NOMO-1 treated with DMSO at 0.1 percent for 48 hours (cell line): ENCODE results near the gene ITGAD.

Experiments
- DNase-seq: peaks from one replicate; lab custom pipeline; 2025; ENCODE audit not compliant: unreplicated experiment; lab: John Stamatoyannopoulos, UW

ITGAD gene

DNA sequence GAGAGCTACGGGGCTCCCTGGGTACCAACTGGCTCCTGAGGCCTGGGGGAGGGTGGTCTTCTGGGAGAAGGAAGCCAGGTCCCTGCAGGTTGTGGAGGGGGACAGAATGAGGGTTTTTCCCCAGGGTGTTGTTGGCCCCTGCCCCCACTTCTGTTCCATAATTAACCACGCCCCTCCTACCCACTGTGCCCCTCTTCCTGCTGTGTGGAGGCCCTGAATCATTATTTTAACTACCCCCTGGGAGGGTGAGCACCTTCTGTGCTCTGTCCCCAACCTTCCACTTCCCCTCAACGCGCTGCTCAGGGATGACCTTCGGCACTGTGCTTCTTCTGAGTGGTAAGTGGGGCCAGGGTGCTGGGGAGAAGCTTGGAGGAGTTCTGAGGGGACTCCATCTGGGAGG, at the start of gene ITGAD:
TSS of gene ITGAD (plus strand) at position 280 of the 400 bp plus-strand sequence. CDS start at position 306, 26 bp downstream.
- DNase-seq: no peak

DNA sequence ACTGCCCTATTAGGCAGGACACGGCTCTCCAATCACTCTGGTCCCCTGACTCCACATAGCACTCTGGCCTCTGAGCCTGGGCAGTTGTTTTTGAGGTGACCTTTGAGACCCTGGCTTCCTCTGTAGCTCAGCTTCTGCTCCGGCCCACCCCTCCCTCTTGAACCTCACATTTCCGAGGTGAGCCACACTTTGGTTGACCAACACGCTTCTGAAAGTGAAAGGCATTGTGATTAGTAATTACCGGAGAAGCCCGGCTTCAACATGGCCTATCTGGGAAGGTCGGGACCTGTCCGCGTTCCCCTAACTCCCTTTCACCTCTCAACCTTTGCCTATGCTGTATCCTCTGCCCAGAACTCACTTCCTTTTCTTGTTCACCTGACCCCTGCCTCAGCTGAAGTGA, 48.4 kb upstream of the ITGAD start:
- peak; percentile 35 for DNase-seq

DNA sequence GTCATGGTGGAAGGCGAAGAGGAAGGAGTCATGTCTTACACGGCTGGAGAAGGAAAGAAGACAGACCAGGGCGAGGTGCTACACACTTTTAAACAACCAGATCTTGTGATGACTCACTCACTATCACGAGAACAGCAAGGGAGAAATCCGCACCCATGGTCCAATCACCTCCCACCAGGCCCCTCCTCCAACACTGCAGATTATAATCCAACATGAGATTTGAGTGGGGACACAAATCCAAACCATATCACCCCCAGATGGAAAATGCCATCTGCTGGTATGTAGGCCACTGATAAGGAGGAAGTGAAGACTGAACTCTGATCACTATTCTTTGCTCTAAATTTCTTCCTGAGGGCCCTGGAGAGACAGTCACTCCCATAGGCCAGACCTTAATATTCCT, 45.7 kb upstream of the ITGAD start:
- no peak for DNase-seq

DNA sequence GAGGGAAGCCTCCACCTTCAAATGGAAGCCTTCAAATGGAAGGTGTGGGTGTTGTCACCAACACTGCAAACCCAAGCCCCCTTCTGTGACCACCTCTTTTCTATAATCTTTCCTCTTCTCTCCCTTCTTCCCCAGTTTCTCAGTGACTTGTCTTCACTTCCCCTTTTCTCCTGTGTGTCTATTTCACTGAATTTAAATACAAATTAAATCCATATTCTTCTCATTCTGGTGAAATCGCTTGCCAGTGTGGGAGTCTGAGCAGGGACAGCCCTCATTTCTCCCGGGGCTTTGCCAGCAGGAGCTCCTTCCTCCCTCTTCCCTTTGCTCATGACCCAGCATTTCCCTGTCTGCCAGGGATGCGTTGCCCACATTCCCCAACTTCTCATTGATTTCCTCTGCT, 44.6 kb upstream of the ITGAD start:
- DNase-seq: peak; percentile 68

DNA sequence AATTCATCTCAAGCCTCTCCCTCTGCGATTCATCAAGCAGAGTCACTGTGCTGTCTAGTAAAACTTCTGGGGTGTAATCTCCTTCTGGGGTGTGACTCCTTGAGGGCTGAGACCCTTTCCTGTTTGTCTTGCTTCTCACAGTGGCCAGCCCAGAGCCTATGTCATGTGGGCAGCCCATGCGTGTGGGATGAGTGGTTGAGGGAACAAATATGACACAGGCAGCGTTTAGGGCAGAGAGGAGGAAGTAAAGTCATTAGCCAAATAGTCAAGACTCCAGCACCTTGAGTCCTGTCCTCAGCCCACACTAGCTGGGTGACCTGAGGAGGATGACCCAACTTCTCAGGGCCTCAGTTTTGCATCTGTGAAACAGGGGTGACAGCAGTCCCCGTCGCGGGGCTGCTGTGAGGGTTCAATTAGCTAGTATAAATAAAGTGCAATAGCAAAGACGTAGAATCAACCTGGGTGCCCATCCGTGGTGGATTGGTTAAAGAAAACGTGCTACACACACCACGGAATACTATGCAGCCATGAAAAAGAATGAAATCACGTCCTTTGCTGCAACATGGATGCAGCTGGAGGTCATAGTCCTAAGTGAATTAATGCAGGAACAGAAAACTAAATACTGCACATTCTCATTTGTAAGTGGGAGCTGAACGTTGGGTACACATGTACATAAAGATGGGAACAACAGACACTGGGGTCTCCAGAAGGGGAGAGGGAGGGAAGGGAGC, 42.7 kb upstream of the ITGAD start:
- no peak for DNase-seq

DNA sequence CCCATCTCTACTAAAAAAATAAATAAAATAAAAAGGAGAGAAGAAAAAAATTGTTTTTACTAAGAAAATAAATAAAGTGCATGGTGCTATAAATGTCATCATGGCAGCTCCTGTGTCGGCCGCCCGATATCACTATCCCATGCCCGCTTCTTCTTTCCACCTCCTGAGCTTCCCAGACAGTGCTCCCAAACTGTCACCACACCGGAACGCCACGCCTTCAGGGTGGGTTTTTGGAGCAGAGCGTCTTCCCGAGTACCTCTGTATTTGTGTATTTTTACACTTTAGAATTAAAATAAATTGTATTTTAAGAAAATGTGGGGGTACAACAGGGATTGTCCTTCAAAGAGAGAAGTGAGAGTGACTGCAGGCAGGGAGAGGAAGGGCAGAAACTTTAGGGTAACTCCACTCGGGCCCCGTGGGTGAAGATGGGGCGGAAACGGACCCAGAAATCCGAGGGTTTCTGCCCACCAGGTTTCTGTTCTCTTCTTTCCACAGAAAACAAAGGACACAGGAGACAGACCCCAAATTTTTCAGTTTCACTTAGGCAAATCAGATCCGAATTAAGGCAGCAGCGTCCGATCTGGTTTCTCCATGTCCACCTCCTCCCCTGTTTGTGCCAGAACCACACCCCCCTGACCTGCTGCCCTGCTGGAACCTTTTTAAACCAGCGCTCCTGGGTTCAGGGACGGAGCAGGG, 41.7 kb upstream of the ITGAD start:
- DNase-seq: no peak

DNA sequence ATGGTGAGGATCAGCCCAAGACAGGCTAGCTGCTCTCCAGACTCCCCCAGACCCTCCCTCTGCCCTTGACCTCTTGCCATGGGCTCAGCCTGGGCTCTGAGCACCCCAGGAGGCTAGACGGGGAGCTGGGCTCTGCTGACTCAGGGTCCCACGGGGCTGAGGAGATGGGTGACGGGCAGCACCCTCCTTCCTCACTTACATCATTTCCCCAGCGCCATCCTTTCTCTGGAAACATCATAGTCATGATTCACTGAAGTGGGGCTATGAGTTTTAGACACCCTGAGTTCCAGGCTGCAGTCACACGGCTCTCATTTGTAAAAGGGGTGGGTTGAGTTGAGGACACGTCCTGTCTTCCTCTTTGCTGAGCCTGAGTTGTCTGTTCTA, 41.2 kb upstream of the ITGAD start:
- DNase-seq: peak; percentile 47

DNA sequence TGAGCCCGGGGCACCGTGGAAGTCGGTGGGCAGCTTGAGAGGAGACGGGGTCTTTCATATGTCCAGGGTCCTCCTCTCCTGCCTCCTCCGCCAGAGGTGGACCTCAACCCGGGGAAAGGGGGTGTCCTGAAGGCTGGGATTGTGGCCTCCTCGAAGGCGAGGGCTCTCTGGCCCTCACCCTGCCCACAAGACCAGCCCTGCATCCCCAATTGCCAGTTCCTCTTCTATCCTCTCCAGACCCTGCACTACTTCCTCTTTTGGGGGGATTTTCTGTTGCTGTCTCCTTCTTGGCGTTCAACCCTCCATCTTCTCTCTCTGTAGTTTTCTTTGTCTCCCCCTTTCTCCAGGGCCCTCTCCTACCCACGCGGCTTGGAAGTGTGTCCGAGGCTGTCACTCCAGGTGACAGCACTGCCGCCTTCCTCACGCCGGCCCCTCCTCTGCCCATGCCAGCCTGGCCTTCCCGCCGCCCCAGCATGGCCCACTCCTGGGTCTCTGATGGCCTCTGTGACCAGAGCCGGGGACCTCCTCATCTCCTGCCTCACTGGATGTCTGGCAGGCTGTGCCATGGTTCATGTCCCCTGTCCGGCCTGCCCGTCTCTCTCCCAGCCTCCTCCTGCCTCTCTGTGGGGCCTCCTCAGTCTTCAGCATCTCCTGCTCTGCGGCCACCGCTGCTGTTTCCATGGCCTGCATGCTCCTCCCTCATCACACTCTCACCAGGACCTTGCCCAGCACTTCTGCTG, 40.6 kb upstream of the ITGAD start:
- DNase-seq: peak; percentile 95

DNA sequence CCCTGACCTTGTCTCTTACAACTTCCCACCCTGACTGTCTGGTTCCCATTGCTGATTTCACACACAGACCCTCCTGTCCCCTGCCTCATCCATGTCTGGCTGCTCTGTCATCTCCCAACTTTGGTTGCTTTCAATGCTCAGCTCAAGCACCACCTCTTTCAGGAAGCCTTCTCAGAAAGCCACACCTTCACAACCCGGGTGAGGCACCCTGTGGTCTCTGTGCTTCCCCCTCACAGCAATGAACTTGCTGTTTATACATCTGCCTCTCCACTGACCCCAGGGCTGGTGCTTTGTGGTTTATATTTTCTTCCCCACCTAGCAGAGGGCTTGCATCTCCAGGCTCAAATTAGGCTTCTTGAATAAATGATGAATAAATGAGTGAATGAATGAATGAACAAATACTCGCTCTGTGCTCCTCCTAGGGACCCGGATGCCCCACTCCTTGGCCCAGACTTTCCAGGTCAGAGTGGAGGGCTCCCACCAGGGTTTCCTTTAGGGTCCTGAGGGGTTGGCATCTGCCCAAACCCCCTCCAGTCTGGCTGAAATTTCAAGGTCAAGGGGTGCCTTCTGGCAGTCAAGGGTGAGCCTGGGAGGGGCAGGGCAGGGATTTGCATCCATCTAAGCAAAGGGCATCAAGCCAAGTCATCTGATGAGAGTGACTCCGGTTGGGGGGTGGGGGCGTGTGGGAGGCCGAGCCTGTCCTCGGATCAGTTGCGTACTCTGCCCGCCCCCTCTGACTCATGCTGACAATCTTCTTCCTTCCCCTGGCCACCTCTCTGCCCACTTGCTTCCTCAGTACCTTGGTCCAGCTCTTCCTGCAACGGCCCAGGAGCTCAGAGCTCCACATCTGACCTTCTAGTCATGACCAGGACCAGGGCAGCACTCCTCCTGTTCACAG, 38.5 kb upstream of the ITGAD start, which contains the start of gene ITGAX:
TSS of gene ITGAX (plus strand) at position 783 of the 898 bp plus-strand sequence. CDS start at position 862, 79 bp downstream.
- peak; percentile 88 for DNase-seq

DNA sequence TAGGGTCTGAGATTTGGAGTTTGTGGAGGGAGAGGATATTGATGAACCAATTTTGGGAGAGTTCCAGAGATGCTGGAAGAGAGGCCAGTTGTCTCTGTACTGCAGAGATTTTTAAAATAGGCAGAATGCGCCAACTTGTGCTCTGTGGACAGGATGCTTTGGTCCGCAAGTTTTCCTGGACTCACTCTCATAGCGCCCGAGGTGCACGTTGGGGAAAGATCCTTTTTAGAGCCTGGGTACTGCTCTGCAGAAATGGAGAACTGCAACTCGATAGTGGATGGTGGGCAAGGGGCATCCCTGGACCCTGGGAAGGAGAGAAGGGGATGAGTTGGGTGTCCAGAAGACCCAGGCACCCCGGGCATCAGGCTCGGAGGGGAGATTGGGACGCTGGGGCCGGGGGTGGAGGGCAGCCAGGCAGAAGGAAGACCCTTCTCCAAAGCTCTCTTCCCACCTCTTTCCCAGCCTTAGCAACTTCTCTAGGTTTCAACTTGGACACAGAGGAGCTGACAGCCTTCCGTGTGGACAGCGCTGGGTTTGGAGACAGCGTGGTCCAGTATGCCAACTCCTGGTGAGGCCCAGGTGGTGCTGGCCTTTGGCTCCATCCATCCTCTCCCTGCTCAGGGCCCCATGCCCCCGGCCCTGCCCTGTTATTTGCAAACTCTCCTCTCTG, 37.6 kb upstream of the ITGAD start:
- no peak for DNase-seq

DNA sequence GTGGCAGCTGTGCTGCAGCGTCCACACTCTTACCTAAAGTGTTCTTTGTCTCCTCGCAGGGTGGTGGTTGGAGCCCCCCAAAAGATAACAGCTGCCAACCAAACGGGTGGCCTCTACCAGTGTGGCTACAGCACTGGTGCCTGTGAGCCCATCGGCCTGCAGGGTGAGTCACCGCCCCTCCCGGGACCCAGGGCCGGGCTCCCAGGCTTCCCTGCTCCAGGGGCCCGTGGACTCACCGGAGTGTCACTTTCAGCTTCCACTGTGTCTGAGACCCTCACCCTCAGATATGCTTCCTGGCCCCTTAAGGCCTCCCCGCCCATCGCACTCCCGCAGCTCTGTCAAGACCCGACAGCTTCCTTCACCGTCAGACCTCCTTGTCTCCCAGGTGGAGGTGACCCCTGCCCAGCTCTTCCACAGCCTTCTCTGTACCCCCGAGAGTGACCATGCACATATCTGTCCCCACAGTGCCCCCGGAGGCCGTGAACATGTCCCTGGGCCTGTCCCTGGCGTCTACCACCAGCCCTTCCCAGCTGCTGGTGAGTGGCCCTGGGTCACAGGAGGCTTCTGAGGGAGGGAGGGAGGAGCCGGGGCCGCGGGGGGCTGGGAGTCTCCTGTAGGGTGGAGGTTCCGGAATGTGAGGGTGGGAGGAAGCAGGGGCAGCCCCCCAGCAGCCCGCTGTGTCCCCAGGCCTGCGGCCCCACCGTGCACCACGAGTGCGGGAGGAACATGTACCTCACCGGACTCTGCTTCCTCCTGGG, 36.4 kb upstream of the ITGAD start:
- no peak for DNase-seq

DNA sequence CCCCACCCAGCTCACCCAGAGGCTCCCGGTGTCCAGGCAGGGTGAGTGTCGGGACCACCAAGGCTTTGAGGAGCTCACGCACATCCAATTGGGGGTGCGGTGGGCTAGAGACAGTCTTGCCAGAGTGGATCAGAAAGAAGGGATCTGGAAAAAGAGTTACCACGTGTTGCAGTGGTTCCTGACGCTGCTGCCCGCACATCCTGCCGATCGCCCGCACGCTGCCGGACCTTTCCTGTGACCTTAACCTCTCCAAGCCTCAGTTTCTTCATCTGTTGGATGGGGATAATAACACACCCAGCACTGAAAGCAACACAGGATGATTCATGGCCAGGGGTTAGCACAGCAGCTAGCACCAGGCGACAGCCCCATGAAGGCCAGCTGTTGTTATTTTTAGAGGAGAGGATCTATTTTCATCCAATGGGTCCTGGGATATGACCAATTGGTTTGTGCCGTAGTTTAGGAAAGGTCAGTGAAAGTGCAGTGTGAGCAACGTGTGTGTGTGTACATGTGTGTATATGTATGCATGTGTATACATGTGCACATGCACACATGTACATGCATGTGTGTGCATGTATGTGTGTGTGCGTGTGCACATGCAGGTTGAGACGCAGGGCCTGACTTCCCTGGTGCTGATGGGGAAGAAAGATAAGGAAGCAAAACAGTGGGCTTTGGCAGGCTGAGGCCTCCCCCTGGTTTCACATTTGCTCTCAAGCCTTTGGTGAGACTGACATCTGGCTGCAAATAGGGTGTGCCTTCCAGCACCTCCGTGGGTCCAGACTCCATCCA, 35.6 kb upstream of the ITGAD start:
- peak; percentile 32 for DNase-seq

DNA sequence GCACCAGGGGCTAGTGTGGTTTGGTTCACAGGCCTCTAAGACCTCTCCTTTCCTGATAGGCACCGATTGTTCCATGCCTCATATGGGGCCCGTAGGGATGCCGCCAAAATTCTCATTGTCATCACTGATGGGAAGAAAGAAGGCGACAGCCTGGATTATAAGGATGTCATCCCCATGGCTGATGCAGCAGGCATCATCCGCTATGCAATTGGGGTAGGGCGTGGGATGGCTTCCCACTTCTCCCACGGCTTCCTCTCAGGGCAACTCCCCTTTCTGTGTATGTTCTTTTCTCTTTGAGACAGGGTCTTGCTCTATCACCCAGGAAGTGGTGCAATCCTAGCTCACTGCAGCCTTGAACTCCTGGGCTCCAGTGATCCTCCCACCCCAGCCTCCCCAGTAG, 32.9 kb upstream of the ITGAD start:
- no peak for DNase-seq

DNA sequence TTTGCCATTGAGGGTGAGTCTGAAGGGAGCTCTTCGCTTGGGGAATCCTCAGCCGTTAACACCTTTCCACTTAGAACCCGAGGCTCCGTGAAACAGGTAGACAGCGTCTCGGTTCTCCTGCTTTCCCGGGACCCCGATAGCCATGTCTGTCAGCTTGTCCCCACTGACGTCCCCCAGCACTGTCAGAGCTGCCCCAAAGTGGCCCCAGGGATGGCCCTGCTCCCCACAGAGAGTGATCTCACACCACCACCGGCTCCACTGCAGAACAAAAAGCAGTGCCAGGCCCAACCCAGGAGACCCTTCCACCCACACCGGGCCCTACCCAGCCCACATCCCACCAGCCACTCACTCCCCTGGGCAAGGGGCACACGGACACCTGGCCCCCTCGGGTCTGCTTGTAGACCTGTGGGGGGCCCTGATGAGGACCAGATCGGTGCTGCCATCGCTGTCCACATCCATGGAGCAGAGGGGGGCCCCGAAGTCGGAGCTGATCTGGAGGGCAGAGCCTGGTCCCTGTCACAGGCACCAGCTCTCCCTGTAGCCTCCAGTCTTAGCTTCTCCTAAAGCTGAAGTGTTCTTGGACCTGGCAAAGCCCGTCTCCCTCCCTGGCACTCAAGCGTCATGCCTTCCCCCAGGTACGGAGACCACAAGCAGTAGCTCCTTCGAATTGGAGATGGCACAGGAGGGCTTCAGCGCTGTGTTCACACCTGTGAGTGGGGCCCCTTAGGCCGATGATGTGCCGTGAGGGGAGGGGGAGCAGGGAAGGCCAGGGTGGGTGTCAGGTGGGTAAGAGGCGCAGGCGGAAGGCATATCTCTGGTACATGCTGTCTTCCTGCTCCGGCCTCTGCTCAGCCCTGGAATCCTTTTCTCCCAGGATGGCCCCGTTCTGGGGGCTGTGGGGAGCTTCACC, 31.7 kb upstream of the ITGAD start:
- no peak for DNase-seq

DNA sequence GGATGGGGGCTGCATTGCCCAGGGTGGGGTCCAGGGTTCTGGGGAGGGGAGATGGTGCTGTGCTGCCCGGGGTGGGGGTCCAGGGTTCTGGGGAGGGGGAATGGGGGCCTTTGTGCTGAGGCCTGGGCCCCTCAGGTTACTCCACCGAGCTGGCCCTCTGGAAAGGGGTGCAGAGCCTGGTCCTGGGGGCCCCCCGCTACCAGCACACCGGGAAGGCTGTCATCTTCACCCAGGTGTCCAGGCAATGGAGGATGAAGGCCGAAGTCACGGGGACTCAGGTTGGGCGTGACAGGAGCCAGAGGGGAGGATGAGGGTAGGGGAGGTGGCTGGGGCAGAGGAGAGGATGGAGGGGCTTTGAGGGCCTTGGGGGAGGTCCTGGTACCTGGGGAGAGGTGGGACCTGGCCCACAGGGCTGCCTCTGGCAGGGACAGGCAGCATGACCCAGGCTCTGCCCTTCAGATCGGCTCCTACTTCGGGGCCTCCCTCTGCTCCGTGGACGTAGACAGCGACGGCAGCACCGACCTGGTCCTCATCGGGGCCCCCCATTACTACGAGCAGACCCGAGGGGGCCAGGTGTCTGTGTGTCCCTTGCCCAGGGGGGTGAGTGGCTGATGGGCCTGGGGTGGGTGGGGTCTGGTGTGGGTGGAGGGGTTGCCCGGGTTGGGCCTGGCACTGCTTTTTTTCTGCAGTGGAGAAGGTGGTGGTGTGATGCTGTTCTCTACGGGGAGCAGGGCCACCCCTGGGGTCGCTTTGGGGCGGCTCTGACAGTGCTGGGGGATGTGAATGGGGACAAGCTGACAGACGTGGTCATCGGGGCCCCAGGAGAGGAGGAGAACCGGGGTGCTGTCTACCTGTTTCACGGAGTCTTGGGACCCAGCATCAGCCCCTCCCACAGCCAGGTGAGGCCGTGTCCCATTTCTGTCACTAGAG, 30.4 kb upstream of the ITGAD start:
- no peak for DNase-seq

DNA sequence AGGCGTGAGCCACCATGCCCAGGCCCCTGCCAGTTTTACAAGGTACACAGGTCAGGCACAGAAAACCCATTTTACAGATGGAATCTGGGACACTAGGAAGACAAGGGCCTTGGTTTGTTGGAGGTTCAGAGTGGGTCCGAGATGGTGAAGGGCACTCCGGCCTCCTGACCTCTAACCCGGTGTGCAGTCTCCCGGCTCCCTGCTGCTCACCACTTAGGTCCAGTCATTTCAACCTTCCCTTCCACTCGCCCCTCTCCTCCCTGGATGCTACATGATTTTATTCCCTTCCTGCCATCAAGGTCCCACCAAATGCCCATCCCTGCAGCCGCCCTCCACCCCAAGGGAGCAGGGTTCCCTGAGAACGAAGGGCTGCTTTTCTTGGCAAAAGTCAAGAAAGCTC, 29.4 kb upstream of the ITGAD start:
- no peak for DNase-seq

DNA sequence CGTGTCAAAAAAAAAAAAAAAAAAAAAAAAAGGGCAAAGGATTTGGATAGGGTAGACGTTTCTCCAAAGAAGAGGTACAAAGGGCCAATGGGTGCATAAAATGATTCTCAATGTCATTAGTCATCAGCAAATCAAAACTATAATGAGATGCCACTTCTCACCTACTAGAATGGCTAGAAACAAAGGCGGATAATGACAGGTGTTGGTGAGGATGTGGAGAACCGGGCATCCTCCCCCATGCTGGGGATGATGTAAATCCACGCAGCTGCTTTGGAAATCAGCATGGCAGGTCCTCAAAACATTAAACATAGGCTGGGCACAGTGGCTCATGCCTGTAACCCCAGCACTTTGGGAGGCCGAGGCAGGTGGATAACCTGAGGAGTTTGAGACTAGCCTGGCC, 28.7 kb upstream of the ITGAD start:
- no peak for DNase-seq
